Nasal cavity respiratory epithelium epithelial cell of viscerocranial mucosa (primary cell): ENCODE results near the gene FOXC2. TPM values are rescaled to one million over a fixed set of nuclear protein-coding genes. Genes with fewer than 3 reads are reported as not detected.

Experiments
- total RNA-seq: library from RNA; depleted of rRNA; stranded (reverse); fragments of >200 nt; gene quantifications from 2 replicates; pipeline ENCODE4 v1.2.3, GENCODE V29; 2014

Gene FOXC2
- under 0.01 and 0.78 TPM in 2 replicates for total RNA-seq

GRCh38 chr16:86566601-86566965, at the start of gene FOXC2:
Gene FOXC2, plus strand, starts transcription at chr16:86566829. Its CDS starts 507 bp downstream, at chr16:86567336.

GRCh38 chr16:86554917-86555703, 11.5 kb upstream of the FOXC2 start, which contains the start of gene MTHFSD:
Gene MTHFSD, minus strand, starts transcription at chr16:86555235. Its CDS starts 51 bp downstream, at chr16:86555184.

DNA sequence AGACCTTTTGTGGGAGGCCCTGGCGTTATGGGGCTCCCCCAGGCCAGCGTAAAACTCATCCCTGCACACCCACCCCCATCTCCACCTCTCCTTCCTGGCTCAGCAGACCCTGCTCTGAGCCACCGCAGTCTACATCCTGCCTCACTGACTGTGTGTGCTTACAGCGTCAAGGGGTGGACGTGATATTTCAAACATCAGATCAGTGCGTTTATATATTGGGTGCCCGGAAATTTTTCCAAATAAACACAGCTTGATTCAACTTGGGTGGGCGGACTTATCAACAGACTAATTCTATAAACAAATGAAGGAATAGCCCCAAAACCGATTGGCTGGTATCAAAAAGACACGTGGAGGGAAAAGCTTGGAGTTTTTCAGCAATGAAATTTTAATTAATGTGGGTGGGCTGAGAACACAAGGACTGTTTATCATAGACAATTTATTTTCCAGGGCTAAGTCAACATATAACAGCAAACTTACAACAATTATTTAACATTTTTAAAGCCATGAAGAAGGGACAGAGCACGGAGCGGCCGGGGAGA, 11.5 kb downstream of the FOXC2 start, which contains the start of gene FOXL1:
Gene FOXL1 (plus strand): TSS at position 489 of the 539 bp plus-strand sequence. CDS start 175 bp downstream, outside the sequence.

Other genes with a start within 250 kb of the FOXC2 start
- not detected in 2 replicates for gene FOXF1, start 56.3 kb upstream of the FOXC2 start, total RNA-seq
- 13.0 and 20.2 TPM in 2 replicates for gene MTHFSD, start 11.6 kb upstream of the FOXC2 start, total RNA-seq
- 0.64 and 0.68 TPM in 2 replicates for gene FOXL1, start 11.7 kb downstream of the FOXC2 start, total RNA-seq